B cell (primary cell): ENCODE measurements around the gene PHPT1. TPM values are rescaled to one million over a fixed set of nuclear protein-coding genes. Genes with fewer than 3 reads are reported as not detected.

Experiments used
- ATAC-seq: fragments of 200-7000 bp; cut with Tn5 transposase; one replicate; pipeline ENCODE4 v1.10.0; 2021; ENCODE audit warnings: low read depth, mild to moderate bottlenecking, moderate number of reproducible peaks, moderate library complexity
- CTCF ChIA-PET: fragments of 350-600 bp; sonication (Branson Sonifier 250); formaldehyde crosslinking; loops from one replicate; lab custom pipeline; 2021; ENCODE audit warnings: antibody characterized with exemption, inconsistent platforms; lab: Charles Lee
- POLR2A ChIA-PET: fragments of 350-600 bp; sonication (Branson Sonifier 250); formaldehyde crosslinking; loops from one replicate; lab custom pipeline; 2021; ENCODE audit warnings: antibody characterized with exemption; lab: Charles Lee
- DNase-seq: peaks from one replicate; pipeline ENCODE4 v3.0.0; 2013
- H2AFZ ChIP-seq: 2 replicates; pipeline ENCODE4 v1.6.1; 2012; ENCODE audit warnings: mild to moderate bottlenecking, low read depth, low read length; ENCODE audit not compliant: insufficient read depth, poor library complexity, severe bottlenecking
- H3K27ac ChIP-seq, 2 donors: 1 replicate in 1 of 2; 2 replicates in 1 of 2; pipeline ENCODE4 v1.5.1; 2012 to 2013; ENCODE audit warnings: low read length in 2 of 2, mild to moderate bottlenecking in 2 of 2, moderate library complexity in 1 of 2
- H3K27me3 ChIP-seq, 4 experiments: fragments of 200-600 bp in 1 of 4; sonication (generic) in 1 of 4; replicated peaks in 1 of 4; 1 replicate in 2 of 4; 2 replicates in 2 of 4; pipeline versions ENCODE4 v1.6.1 to v1.7.0; 2013 to 2016; ENCODE audit warnings: low read length in 3 of 4, mild to moderate bottlenecking in 2 of 4, mixed read lengths in 1 of 4, moderate library complexity in 1 of 4; ENCODE audit not compliant: insufficient read depth in 4 of 4, control insufficient read depth in 3 of 4; ENCODE audit errors: control extremely low read depth in 1 of 4
- H3K36me3 ChIP-seq, 2 experiments: replicated peaks in 1 of 2; 1 replicate in 1 of 2; 2 replicates in 1 of 2; pipeline versions ENCODE4 v1.6.1 to v1.7.1; 2013; ENCODE audit warnings: low read length in 1 of 2; ENCODE audit not compliant: insufficient read depth in 2 of 2, control insufficient read depth in 1 of 2; ENCODE audit errors: control extremely low read depth in 1 of 2, extremely low read depth in 1 of 2
- H3K4me1 ChIP-seq, 2 donors: fragments of 200-600 bp in 1 of 2; sonication (generic) in 1 of 2; 1 replicate in 1 of 2; 2 replicates in 1 of 2; pipeline versions ENCODE4 v1.5.1 to v1.6.1; 2013 to 2017; ENCODE audit warnings: low read length in 2 of 2; ENCODE audit not compliant: control insufficient read depth in 2 of 2, insufficient read depth in 2 of 2
- H3K4me2 ChIP-seq: replicated peaks from 2 replicates; pipeline ENCODE3; 2012; ENCODE audit warnings: mild to moderate bottlenecking, low read depth, low read length; ENCODE audit not compliant: poor library complexity, severe bottlenecking
- H3K4me3 ChIP-seq, 5 experiments: fragments of 200-600 bp in 1 of 5; sonication (generic) in 1 of 5; 1 replicate in 3 of 5; 2 replicates in 2 of 5; pipeline versions ENCODE4 v1.5.1 to v1.7.0; 2011 to 2016; ENCODE audit warnings: low read length in 4 of 5, mild to moderate bottlenecking in 4 of 5, low read depth in 2 of 5, control low read depth in 1 of 5, moderate library complexity in 1 of 5; ENCODE audit not compliant: insufficient read depth in 1 of 5; ENCODE audit errors: control extremely low read depth in 1 of 5, extremely low read depth in 1 of 5
- H3K79me2 ChIP-seq: fragments of 200-600 bp; sonication (generic); one replicate; pipeline ENCODE4 v1.6.0; 2016; ENCODE audit warnings: low read length; ENCODE audit not compliant: control insufficient read depth, insufficient read depth
- H3K9ac ChIP-seq: fragments of 200-600 bp; sonication (generic); 2 replicates; pipeline ENCODE4 v1.6.1; 2017; ENCODE audit warnings: mild to moderate bottlenecking, low read length, moderate library complexity
- H3K9me3 ChIP-seq, 3 donors: one replicate each; pipeline versions ENCODE4 v1.6.1 to v1.7.1; 2013; ENCODE audit warnings: low read length in 2 of 3; ENCODE audit not compliant: control insufficient read depth in 2 of 3, insufficient read depth in 1 of 3; ENCODE audit errors: control extremely low read depth in 1 of 3
- H4K20me1 ChIP-seq: 2 replicates; pipeline ENCODE4 v1.6.0; 2012; ENCODE audit warnings: mild to moderate bottlenecking, low read length; ENCODE audit not compliant: insufficient read depth, control insufficient read depth, poor library complexity, severe bottlenecking
- H3K27ac Mint-ChIP-seq: one replicate; pipeline ENCODE4 v1.8.0; 2021; ENCODE audit warnings: mixed read lengths
- H3K27me3 Mint-ChIP-seq: one replicate; pipeline ENCODE4 v1.8.0; 2021; ENCODE audit warnings: mixed read lengths
- H3K4me1 Mint-ChIP-seq: one replicate; pipeline ENCODE4 v1.8.0; 2021; ENCODE audit warnings: mixed read lengths
- H3K4me3 Mint-ChIP-seq: one replicate; pipeline ENCODE4 v1.8.0; 2021; ENCODE audit warnings: mixed read lengths
- H3K9me3 Mint-ChIP-seq: one replicate; pipeline ENCODE4 v1.8.0; 2022; ENCODE audit warnings: mixed read lengths; ENCODE audit not compliant: insufficient read depth
- EZH2 ChIP-seq: IDR thresholded peaks from 2 replicates; pipeline ENCODE4 v1.6.1; 2012; ENCODE audit warnings: borderline replicate concordance, low read depth, mild to moderate bottlenecking, moderate library complexity, low read length; ENCODE audit not compliant: insufficient read depth, poor library complexity, severe bottlenecking
- WGBS: methylation state at CpG from one replicate; pipeline ENCODE4 v1.1.5; 2013; ENCODE audit warnings: missing lambda C conversion rate; ENCODE audit not compliant: insufficient coverage; 5-methylcytosine and 5-hydroxymethylcytosine counted together
- intact Hi-C: fragments of 100-400 bp; cut with micrococcal nuclease; formaldehyde crosslinking; loops from one replicate; pipeline ENCODE4 v1.10.0; 2022
- polyA plus RNA-seq: library from polyadenylated mRNA; depleted of rRNA; stranded (reverse); fragments of >200 nt; gene quantifications from 2 replicates; pipeline ENCODE4 v1.2.3, GENCODE V29; 2012
- total RNA-seq, 2 donors: library from RNA; stranded (reverse); fragments of 120-200 nt in 1 of 2; gene quantifications; 1 replicate in 1 of 2; 2 replicates in 1 of 2; pipeline versions ENCODE4 v1.2.3 to v1.2.4, GENCODE V29; 2013 to 2022
- TF ChIP-seq, protein P1 (sequence below): fragments of 200-600 bp; IDR thresholded peaks from one replicate; pipeline ENCODE4 v1.8.0; 2022; ENCODE audit warnings: antibody characterized with exemption, mild to moderate bottlenecking

The PHPT1 gene
- total and polyA plus RNA-seq, 2 donors (not counting 1 experiment from before 2014, with no cell fraction given), result 36.5 to 37.2 TPM

DNA sequence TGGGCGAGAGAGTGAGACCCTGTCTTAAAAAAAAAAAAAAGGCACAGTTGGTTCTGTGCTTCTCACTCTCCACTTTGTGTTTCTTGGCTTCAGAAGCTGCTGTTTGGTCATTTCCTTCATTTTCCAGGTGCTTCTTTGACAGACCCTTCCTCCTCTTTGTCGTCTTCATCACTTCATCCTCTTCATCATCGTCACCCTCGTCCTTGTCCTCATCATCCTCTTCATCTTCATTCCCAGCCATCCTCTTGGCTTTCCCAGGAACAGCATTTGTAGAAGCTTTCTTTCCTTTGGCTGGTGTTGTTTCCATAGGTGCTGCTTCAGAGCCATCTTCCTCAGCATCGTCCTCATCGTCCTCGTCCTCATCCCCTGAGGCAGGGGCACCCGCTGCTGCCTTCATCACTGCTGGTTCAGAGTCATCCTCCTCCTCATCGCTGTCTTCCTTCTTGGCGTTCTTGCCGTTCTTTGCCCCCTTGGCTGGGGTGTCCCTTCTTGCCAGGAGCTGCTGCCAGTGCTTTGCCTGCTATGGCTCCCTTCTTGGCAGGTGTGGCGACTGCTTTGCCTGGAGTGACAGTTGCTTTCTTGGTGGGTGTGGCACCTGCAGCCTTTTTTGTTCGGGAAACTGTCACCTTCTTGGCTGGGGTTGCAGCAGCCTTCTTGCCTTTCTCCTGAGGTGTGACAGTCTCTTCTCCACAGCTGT lies 34.3 kb upstream of the PHPT1 start:
- POLR2A ChIA-PET, result no interaction called here
- TF ChIP-seq, protein P1, sequence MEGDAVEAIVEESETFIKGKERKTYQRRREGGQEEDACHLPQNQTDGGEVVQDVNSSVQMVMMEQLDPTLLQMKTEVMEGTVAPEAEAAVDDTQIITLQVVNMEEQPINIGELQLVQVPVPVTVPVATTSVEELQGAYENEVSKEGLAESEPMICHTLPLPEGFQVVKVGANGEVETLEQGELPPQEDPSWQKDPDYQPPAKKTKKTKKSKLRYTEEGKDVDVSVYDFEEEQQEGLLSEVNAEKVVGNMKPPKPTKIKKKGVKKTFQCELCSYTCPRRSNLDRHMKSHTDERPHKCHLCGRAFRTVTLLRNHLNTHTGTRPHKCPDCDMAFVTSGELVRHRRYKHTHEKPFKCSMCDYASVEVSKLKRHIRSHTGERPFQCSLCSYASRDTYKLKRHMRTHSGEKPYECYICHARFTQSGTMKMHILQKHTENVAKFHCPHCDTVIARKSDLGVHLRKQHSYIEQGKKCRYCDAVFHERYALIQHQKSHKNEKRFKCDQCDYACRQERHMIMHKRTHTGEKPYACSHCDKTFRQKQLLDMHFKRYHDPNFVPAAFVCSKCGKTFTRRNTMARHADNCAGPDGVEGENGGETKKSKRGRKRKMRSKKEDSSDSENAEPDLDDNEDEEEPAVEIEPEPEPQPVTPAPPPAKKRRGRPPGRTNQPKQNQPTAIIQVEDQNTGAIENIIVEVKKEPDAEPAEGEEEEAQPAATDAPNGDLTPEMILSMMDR, result no peak
- no peak for TF ChIP-seq EZH2
- WGBS, result 98% methylated on average over 11 of the region's 13 CpGs
- Histone ChIP-seq H3K4me1 (peaks cover 9% of the 10 kb centered on the region in 2 donors), H3K27ac (no peak overlapping the region), H3K27me3 (no peaks in the 10 kb centered on the region), H3K4me2 (no peak overlapping the region), H2AFZ (no peak overlapping the region), H4K20me1 (peaks cover 45% of the 10 kb centered on the region), H3K79me2 (peaks cover 69% of the 10 kb centered on the region), H3K4me3 (no peak overlapping the region), H3K9ac (no peak overlapping the region), H3K36me3 (peaks cover 0 to 20% of the 10 kb centered on the region in 2 experiments), H3K9me3 (no peaks in the 10 kb centered on the region)
- Mint-ChIP-seq H3K4me1 (peaks cover 23% of the 10 kb centered on the region), H3K27me3 (no peaks in the 10 kb centered on the region), H3K4me3 (no peak overlapping the region), H3K27ac (no peak overlapping the region), H3K9me3 (no peaks in the 10 kb centered on the region)
- intact Hi-C loops, result no loop called here
- no peak for ATAC-seq
- CTCF ChIA-PET, result interaction anchor here (0.9 to 1.5 kb wide), 4 partner anchors 17 to 253 kb away, joined by 3 read pairs; partner anchors contain the start of gene AJM1
- DNase-seq, result no peak

DNA sequence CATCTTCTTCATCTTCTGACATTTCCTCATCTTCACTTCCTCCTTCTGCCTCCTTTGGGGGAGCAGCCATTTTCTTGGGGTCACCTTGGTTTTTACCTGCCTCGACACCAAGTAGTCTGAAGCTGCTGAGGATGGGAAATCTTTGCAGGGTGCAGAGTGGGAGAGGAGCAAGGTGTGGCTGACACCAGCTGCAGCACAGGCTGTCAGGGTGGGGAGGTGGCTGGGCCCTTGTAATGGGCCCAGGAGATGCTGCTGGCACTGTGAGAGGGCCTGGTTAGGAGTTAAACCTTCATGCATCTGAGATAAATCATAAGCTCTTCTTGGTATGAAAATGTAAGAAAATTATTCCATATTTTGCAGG lies 33.8 kb upstream of the PHPT1 start:
- Histone ChIP-seq H4K20me1 (peaks cover 43% of the 10 kb centered on the region), H3K9ac (no peak overlapping the region), H3K4me3 (no peak overlapping the region), H3K27ac (no peak overlapping the region), H3K79me2 (peaks cover 67% of the 10 kb centered on the region), H3K27me3 (no peaks in the 10 kb centered on the region), H3K9me3 (no peaks in the 10 kb centered on the region), H3K4me2 (no peak overlapping the region), H3K4me1 (peaks cover 9% of the 10 kb centered on the region in 2 donors), H3K36me3 (peaks cover 0 to 18% of the 10 kb centered on the region in 2 experiments), H2AFZ (no peak overlapping the region)
- no peak for TF ChIP-seq EZH2
- TF ChIP-seq, protein P1, result no peak
- CTCF ChIA-PET, result interaction anchor here (0.9 to 1.5 kb wide), 5 partner anchors 17 to 253 kb away, joined by 3 to 4 read pairs (median 3); partner anchors contain the start of gene AJM1
- Mint-ChIP-seq H3K27ac (no peak overlapping the region), H3K9me3 (no peaks in the 10 kb centered on the region), H3K27me3 (no peaks in the 10 kb centered on the region), H3K4me3 (no peak overlapping the region), H3K4me1 (peaks cover 20% of the 10 kb centered on the region)
- intact Hi-C loops, result no loop called here
- ATAC-seq (no peak), DNase-seq (no peak)
- POLR2A ChIA-PET, result no interaction called here
- WGBS, result 50% methylated on average over 1 of the region's 1 CpG
